HepG2 (cell line): Measurements from ENCODE around the gene PRSS48. TPM values are rescaled to one million over a fixed set of nuclear protein-coding genes. Genes with fewer than 3 reads are reported as not detected.

Experiments
- HNRNPUL1 ChIP-seq: fragments of 200-400 bp; formaldehyde crosslinking; IDR thresholded peaks from 2 replicates; pipeline ENCODE4 v1.6.1; 2017; ENCODE audit warnings: low read depth, mild to moderate bottlenecking, low read length, moderate library complexity
- MIER2 ChIP-seq: IDR thresholded peaks from 2 replicates; pipeline ENCODE4 v1.6.1; 2016; ENCODE audit warnings: missing biosample characterization, missing genetic modification reagents
- PHB2 ChIP-seq: fragments of 450-650 bp; IDR thresholded peaks from 2 replicates; pipeline ENCODE4 v1.6.1; 2018; ENCODE audit not compliant: partially characterized antibody
- PITX1 ChIP-seq: sonication (generic); formaldehyde crosslinking; IDR thresholded peaks from 2 replicates; pipeline ENCODE4 v1.5.1; 2020; ENCODE audit warnings: mild to moderate bottlenecking, missing genetic modification reagents
- TBX2 ChIP-seq: sonication (generic); formaldehyde crosslinking; IDR thresholded peaks from 2 replicates; pipeline ENCODE4 v1.5.0; 2020; ENCODE audit warnings: missing genetic modification reagents, mild to moderate bottlenecking, borderline replicate concordance
- ZNF207 ChIP-seq: fragments of 450-650 bp; IDR thresholded peaks from 2 replicates; pipeline ENCODE4 v1.6.1; 2016; ENCODE audit warnings: antibody characterized with exemption, borderline replicate concordance
- ZNF331 ChIP-seq: sonication (generic); formaldehyde crosslinking; IDR thresholded peaks from 2 replicates; pipeline ENCODE4 v1.4.0; 2020; ENCODE audit warnings: missing genetic modification reagents
- polyA plus RNA-seq, 8 experiments: library from polyadenylated mRNA; depleted of rRNA in 3 of 8; stranded (reverse) in 7 of 8; unstranded in 1 of 8; fragments of >200 nt; fragmentation: Illumina TruSeq in 4 of 8; extraction: Trizol in 4 of 8; gene quantifications; 2 replicates each; pipeline versions ENCODE4 v1.2.1 to v1.2.3, GENCODE V29; 2011 to 2016; ENCODE audit warnings: low read depth in 4 of 8, missing spikeins in 1 of 8, mixed read lengths in 1 of 8; ENCODE audit not compliant: insufficient read depth in 1 of 8
- total RNA-seq, 5 experiments: library from RNA; depleted of rRNA; stranded (reverse); fragments of >200 nt; fragmentation: Illumina TruSeq; extraction: Trizol; gene quantifications; 2 replicates each; pipeline ENCODE4 v1.2.3, GENCODE V29; 2016; ENCODE audit warnings: low read depth in 1 of 5
- TF ChIP-seq, protein P1 (sequence below): sonication (generic); formaldehyde crosslinking; IDR thresholded peaks from 2 replicates; pipeline ENCODE4 v1.4.0; 2020; ENCODE audit warnings: missing genetic modification reagents, borderline replicate concordance
- TF ChIP-seq, protein P2 (sequence below), 2 experiments: IDR thresholded peaks; 2 replicates each; pipeline ENCODE4 v1.6.1; 2011 to 2012; ENCODE audit warnings: low read length in 2 of 2, borderline replicate concordance in 1 of 2, low read depth in 1 of 2, mild to moderate bottlenecking in 1 of 2, moderate library complexity in 1 of 2
- TF ChIP-seq, protein P3 (sequence below): sonication (generic); formaldehyde crosslinking; IDR thresholded peaks from 2 replicates; pipeline ENCODE4 v1.5.1; 2020; ENCODE audit warnings: mild to moderate bottlenecking, missing genetic modification reagents, borderline replicate concordance
- TF ChIP-seq, protein P4 (sequence below): sonication (generic); formaldehyde crosslinking; IDR thresholded peaks from 2 replicates; pipeline ENCODE4 v1.4.0; 2020; ENCODE audit warnings: low read depth, mild to moderate bottlenecking, missing genetic modification reagents

Gene PRSS48
- total and polyA plus RNA-seq, 2 of the 13 experiments (the other 11 are each of a cell fraction or from before 2014, with no cell fraction given), result not detected

DNA sequence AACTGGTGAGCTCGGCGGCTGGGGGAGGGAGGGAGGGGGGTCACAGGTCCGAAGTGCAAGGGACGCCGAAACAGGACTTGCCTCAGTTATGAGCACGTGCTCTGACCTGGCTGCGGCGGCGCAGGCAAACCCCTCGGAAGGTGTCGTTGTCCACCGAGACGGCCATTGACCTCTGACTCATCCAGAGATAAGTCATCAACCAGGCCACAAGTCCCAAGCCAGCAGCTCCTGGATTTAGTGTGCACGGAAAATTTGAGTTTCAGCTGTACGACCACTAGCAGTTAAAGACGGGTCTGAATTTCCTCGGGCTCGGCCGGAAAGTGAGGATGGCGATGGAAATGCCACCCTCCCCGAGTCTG is 47.8 kb downstream of the PRSS48 start (continued):
- TF ChIP-seq TBX2 (CRISPR knock-in tag) (peak; percentile 90), ZNF207 (no peak), PITX1 (CRISPR knock-in tag) (peak; percentile 93), ZNF331 (CRISPR knock-in tag) (no peak), MIER2 (CRISPR knock-in tag) (no peak), PHB2 (no peak), HNRNPUL1 (no peak)
- TF ChIP-seq, protein P1, sequence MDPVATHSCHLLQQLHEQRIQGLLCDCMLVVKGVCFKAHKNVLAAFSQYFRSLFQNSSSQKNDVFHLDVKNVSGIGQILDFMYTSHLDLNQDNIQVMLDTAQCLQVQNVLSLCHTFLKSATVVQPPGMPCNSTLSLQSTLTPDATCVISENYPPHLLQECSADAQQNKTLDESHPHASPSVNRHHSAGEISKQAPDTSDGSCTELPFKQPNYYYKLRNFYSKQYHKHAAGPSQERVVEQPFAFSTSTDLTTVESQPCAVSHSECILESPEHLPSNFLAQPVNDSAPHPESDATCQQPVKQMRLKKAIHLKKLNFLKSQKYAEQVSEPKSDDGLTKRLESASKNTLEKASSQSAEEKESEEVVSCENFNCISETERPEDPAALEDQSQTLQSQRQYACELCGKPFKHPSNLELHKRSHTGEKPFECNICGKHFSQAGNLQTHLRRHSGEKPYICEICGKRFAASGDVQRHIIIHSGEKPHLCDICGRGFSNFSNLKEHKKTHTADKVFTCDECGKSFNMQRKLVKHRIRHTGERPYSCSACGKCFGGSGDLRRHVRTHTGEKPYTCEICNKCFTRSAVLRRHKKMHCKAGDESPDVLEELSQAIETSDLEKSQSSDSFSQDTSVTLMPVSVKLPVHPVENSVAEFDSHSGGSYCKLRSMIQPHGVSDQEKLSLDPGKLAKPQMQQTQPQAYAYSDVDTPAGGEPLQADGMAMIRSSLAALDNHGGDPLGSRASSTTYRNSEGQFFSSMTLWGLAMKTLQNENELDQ (CRISPR knock-in tag), result no peak
- TF ChIP-seq, protein P2, sequence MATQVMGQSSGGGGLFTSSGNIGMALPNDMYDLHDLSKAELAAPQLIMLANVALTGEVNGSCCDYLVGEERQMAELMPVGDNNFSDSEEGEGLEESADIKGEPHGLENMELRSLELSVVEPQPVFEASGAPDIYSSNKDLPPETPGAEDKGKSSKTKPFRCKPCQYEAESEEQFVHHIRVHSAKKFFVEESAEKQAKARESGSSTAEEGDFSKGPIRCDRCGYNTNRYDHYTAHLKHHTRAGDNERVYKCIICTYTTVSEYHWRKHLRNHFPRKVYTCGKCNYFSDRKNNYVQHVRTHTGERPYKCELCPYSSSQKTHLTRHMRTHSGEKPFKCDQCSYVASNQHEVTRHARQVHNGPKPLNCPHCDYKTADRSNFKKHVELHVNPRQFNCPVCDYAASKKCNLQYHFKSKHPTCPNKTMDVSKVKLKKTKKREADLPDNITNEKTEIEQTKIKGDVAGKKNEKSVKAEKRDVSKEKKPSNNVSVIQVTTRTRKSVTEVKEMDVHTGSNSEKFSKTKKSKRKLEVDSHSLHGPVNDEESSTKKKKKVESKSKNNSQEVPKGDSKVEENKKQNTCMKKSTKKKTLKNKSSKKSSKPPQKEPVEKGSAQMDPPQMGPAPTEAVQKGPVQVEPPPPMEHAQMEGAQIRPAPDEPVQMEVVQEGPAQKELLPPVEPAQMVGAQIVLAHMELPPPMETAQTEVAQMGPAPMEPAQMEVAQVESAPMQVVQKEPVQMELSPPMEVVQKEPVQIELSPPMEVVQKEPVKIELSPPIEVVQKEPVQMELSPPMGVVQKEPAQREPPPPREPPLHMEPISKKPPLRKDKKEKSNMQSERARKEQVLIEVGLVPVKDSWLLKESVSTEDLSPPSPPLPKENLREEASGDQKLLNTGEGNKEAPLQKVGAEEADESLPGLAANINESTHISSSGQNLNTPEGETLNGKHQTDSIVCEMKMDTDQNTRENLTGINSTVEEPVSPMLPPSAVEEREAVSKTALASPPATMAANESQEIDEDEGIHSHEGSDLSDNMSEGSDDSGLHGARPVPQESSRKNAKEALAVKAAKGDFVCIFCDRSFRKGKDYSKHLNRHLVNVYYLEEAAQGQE (IDR thresholded peaks at IDR 0.05; ENCODE audit: borderline replicate concordance in 1 of 2, low read depth in 1 of 2, low read length in 2 of 2), result peak in 1 of 2 experiments; percentile 54; a peak in 1 of 4 replicates
- TF ChIP-seq, protein P3, sequence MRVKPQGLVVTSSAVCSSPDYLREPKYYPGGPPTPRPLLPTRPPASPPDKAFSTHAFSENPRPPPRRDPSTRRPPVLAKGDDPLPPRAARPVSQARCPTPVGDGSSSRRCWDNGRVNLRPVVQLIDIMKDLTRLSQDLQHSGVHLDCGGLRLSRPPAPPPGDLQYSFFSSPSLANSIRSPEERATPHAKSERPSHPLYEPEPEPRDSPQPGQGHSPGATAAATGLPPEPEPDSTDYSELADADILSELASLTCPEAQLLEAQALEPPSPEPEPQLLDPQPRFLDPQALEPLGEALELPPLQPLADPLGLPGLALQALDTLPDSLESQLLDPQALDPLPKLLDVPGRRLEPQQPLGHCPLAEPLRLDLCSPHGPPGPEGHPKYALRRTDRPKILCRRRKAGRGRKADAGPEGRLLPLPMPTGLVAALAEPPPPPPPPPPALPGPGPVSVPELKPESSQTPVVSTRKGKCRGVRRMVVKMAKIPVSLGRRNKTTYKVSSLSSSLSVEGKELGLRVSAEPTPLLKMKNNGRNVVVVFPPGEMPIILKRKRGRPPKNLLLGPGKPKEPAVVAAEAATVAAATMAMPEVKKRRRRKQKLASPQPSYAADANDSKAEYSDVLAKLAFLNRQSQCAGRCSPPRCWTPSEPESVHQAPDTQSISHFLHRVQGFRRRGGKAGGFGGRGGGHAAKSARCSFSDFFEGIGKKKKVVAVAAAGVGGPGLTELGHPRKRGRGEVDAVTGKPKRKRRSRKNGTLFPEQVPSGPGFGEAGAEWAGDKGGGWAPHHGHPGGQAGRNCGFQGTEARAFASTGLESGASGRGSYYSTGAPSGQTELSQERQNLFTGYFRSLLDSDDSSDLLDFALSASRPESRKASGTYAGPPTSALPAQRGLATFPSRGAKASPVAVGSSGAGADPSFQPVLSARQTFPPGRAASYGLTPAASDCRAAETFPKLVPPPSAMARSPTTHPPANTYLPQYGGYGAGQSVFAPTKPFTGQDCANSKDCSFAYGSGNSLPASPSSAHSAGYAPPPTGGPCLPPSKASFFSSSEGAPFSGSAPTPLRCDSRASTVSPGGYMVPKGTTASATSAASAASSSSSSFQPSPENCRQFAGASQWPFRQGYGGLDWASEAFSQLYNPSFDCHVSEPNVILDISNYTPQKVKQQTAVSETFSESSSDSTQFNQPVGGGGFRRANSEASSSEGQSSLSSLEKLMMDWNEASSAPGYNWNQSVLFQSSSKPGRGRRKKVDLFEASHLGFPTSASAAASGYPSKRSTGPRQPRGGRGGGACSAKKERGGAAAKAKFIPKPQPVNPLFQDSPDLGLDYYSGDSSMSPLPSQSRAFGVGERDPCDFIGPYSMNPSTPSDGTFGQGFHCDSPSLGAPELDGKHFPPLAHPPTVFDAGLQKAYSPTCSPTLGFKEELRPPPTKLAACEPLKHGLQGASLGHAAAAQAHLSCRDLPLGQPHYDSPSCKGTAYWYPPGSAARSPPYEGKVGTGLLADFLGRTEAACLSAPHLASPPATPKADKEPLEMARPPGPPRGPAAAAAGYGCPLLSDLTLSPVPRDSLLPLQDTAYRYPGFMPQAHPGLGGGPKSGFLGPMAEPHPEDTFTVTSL (CRISPR knock-in tag), result no peak
- TF ChIP-seq, protein P4, sequence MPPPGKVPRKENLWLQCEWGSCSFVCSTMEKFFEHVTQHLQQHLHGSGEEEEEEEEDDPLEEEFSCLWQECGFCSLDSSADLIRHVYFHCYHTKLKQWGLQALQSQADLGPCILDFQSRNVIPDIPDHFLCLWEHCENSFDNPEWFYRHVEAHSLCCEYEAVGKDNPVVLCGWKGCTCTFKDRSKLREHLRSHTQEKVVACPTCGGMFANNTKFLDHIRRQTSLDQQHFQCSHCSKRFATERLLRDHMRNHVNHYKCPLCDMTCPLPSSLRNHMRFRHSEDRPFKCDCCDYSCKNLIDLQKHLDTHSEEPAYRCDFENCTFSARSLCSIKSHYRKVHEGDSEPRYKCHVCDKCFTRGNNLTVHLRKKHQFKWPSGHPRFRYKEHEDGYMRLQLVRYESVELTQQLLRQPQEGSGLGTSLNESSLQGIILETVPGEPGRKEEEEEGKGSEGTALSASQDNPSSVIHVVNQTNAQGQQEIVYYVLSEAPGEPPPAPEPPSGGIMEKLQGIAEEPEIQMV, result 0 out of 2 replicates have a peak, but pooled peaks have one; percentile 59
